Spleen (tissue), 7 donors: ENCODE measurements around the gene CA10.

Source experiments
- CTCF ChIP-seq, 11 experiments: fragments of 200-600 bp in 7 of 11; fragments of 450-650 bp in 4 of 11; sonication (generic) in 4 of 11; IDR thresholded peaks in 8 of 11; conservative IDR thresholded peaks in 3 of 11; 1 replicate in 7 of 11; 2 replicates in 4 of 11; pipeline versions ENCODE4 v1.4.0 to v1.8.0; 2016 to 2021; ENCODE audit warnings: antibody characterized with exemption in 11 of 11, inconsistent platforms in 4 of 11, mild to moderate bottlenecking in 1 of 11
- POLR2A ChIP-seq, 3 donors: fragments of 450-650 bp; IDR thresholded peaks; one replicate each; pipeline ENCODE4 v1.5.1; 2017; ENCODE audit warnings: antibody characterized with exemption in 3 of 3, mild to moderate bottlenecking in 1 of 3
- donor health status: DM: no; HTN: no; CAD: no; lungs with moderate emphysema.
- donor health status: DM: no; HTN: no; CAD: no.
- donor health status: DM: no; HTN: no; CAD: no.

- TF ChIP-seq CTCF (IDR thresholded peaks at IDR 0.05 in 8 of 11, conservative IDR thresholded peaks at IDR 0.05 in 3 of 11) = no peak
- no peak for TF ChIP-seq POLR2A (IDR thresholded peaks at IDR 0.05)
Observed at GRCh38 chr17:51701501-51701900, 457.0 kb downstream of the CA10 start.
